Mesothelial cell of epicardium (in vitro differentiated cells): Measurements from ENCODE around the gene NCKAP5. TPM values are rescaled to one million over a fixed set of nuclear protein-coding genes. Genes with fewer than 3 reads are reported as not detected.

Experiments
- DNase-seq, 2 experiments: peaks; one replicate each; pipeline ENCODE4 v3.0.0; 2021; ENCODE audit warnings: low spot score in 2 of 2; ENCODE audit not compliant: unreplicated experiment in 2 of 2
- H3K27ac Mint-ChIP-seq: 2 replicates; pipeline ENCODE4 v1.8.0; 2021; ENCODE audit warnings: mixed read lengths
- H3K27me3 Mint-ChIP-seq: 2 replicates; pipeline ENCODE4 v1.8.0; 2021; ENCODE audit warnings: low read depth, mixed read lengths
- H3K36me3 Mint-ChIP-seq: 2 replicates; pipeline ENCODE4 v1.8.0; 2021; ENCODE audit warnings: mixed read lengths
- H3K4me1 Mint-ChIP-seq: 2 replicates; pipeline ENCODE4 v1.8.0; 2021; ENCODE audit warnings: mixed read lengths
- H3K4me3 Mint-ChIP-seq: 2 replicates; pipeline ENCODE4 v1.8.0; 2021; ENCODE audit warnings: mild to moderate bottlenecking, moderate library complexity, mixed read lengths
- H3K9me3 Mint-ChIP-seq: 2 replicates; pipeline ENCODE4 v1.8.0; 2021; ENCODE audit warnings: mixed read lengths
- total RNA-seq: library from RNA; stranded (reverse); gene quantifications from 3 replicates; pipeline ENCODE4 v1.2.1, GENCODE V29; 2021
- TF ChIP-seq, protein P1 (sequence below): fragments of 200-600 bp; sonication (generic); IDR thresholded peaks from one replicate; pipeline ENCODE4 v1.5.0; 2021; ENCODE audit warnings: antibody characterized with exemption; ENCODE audit not compliant: unreplicated experiment

Gene NCKAP5
- total RNA-seq, 1 donor from 2014 or later: 2.1 TPM

- peaks cover 35% of the 10 kb centered on the region for H3K27me3 Mint-ChIP-seq
- DNase-seq: no peak
- no peaks in the 10 kb centered on the region for H3K4me1 Mint-ChIP-seq
- TF ChIP-seq, protein P1, sequence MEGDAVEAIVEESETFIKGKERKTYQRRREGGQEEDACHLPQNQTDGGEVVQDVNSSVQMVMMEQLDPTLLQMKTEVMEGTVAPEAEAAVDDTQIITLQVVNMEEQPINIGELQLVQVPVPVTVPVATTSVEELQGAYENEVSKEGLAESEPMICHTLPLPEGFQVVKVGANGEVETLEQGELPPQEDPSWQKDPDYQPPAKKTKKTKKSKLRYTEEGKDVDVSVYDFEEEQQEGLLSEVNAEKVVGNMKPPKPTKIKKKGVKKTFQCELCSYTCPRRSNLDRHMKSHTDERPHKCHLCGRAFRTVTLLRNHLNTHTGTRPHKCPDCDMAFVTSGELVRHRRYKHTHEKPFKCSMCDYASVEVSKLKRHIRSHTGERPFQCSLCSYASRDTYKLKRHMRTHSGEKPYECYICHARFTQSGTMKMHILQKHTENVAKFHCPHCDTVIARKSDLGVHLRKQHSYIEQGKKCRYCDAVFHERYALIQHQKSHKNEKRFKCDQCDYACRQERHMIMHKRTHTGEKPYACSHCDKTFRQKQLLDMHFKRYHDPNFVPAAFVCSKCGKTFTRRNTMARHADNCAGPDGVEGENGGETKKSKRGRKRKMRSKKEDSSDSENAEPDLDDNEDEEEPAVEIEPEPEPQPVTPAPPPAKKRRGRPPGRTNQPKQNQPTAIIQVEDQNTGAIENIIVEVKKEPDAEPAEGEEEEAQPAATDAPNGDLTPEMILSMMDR: no peak
- H3K9me3 Mint-ChIP-seq: no peaks in the 10 kb centered on the region
- H3K36me3 Mint-ChIP-seq: no peaks in the 10 kb centered on the region
- no peak overlapping the region for H3K4me3 Mint-ChIP-seq
- H3K27ac Mint-ChIP-seq: no peak overlapping the region
Observed at GRCh38 chr2:133496501-133497269, 71.6 kb downstream of the NCKAP5 start.

DNA sequence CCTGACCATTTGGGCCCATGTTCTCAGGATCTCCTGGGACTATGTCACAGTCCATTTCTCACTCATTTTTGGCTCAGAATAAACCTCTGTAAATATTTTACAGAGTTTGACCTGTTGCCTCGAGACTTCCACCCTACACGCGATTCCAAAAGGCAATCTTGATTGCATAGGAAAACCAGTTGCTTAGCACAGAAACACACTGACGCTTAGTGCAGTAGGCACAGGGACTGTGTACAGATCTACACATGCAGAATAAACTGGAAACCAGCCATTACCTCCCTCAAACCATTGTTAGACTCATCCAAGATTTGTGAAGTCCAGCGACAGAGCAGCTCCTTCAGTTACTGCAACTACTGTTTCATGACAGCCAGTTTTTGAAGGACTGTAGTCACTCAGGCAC is 73.0 kb downstream of the NCKAP5 start:
- no peaks in the 10 kb centered on the region for H3K9me3 Mint-ChIP-seq
- DNase-seq: no peak
- no peaks in the 10 kb centered on the region for H3K4me1 Mint-ChIP-seq
- H3K36me3 Mint-ChIP-seq: no peaks in the 10 kb centered on the region
- no peak overlapping the region for H3K27ac Mint-ChIP-seq
- peaks cover 32% of the 10 kb centered on the region for H3K27me3 Mint-ChIP-seq
- TF ChIP-seq, protein P1: no peak
- no peak overlapping the region for H3K4me3 Mint-ChIP-seq

- DNase-seq: no peak
- TF ChIP-seq, protein P1: no peak
- Mint-ChIP-seq H3K36me3 (no peaks in the 10 kb centered on the region), H3K4me3 (no peak overlapping the region), H3K4me1 (no peaks in the 10 kb centered on the region), H3K27me3 (peaks cover 25% of the 10 kb centered on the region), H3K9me3 (no peaks in the 10 kb centered on the region), H3K27ac (no peak overlapping the region)
Observed at GRCh38 chr2:133492719-133493380, 75.4 kb downstream of the NCKAP5 start.

- Mint-ChIP-seq H3K27ac (no peak overlapping the region), H3K36me3 (no peaks in the 10 kb centered on the region), H3K9me3 (no peaks in the 10 kb centered on the region), H3K4me3 (no peak overlapping the region), H3K4me1 (no peaks in the 10 kb centered on the region), H3K27me3 (peaks cover 26% of the 10 kb centered on the region)
- no peak for DNase-seq
- TF ChIP-seq, protein P1: no peak
Observed at GRCh38 chr2:133490411-133490980, 77.8 kb downstream of the NCKAP5 start.

DNA sequence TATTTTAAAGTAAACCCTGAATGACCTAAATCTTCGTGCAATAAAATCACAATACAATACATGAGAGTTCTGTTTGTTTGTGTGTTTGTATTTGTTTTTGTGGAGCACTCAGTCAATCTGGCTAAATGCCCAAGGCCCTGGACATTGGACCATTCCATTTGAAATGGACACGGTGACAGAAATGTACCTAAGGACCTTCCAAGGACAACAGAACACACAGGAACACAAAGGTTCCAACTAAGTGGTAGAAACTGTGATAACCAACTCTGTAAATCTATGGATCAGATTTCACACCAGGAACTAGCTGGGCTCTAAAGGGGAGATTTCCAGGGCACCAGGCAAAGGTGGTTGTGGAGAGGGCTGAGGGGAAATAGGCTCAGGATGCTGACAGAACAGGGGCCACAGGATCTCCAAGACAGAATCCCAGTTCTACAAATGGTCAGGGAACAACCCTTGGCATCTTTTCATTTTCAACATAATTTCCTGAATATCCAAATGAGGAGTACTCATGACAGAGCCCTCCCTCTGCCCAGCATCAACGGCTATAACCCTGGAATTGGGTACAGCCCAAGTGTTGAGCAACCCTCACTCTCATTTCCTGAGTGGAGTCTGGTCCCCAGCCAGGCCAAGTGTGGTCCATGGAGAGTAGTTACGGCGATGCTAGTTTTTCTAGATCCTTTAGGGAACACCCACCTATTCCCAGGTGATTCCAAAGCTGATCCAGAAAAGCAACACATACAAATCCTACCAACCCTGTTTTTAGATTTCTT is 78.4 kb downstream of the NCKAP5 start:
- no peak for DNase-seq

More for the DNA sequence above, 78.4 kb downstream of the NCKAP5 start:
- Mint-ChIP-seq H3K27ac (no peak overlapping the region), H3K36me3 (no peaks in the 10 kb centered on the region), H3K9me3 (no peaks in the 10 kb centered on the region), H3K27me3 (peaks cover 26% of the 10 kb centered on the region), H3K4me3 (no peak overlapping the region), H3K4me1 (no peaks in the 10 kb centered on the region)
- TF ChIP-seq, protein P1: no peak
